ENCODE measurements around the gene DMWD. TPM values are rescaled to one million over a fixed set of nuclear protein-coding genes. Genes with fewer than 3 reads are reported as not detected.

Gene DMWD
- polyA plus RNA-seq, 1 donor (not counting 4 experiments of a cell fraction or from before 2014, with no cell fraction given) = 10.1 TPM

GRCh38 chr19:45784096-45784495, 8.5 kb downstream of the DMWD start:
- Histone ChIP-seq H3K79me2 (ENCODE audit: control insufficient read depth, insufficient read depth, low read length) (no peaks in the 10 kb centered on the region), H3K4me1 (ENCODE audit: control insufficient read depth, extremely low read depth, insufficient read depth, low read length) (peaks cover 28% of the 10 kb centered on the region), H3K9ac (ENCODE audit: control insufficient read depth, extremely low read depth, insufficient read depth, low read length) (no peak overlapping the region), H3K36me3 (ENCODE audit: control insufficient read depth in 2 of 2, extremely low read depth in 1 of 2, insufficient read depth in 2 of 2, low read length in 2 of 2) (peaks cover 7 to 29% of the 10 kb centered on the region in 2 experiments), H2AFZ (ENCODE audit: control insufficient read depth, low read length) (no peak overlapping the region), H3K27me3 (ENCODE audit: control insufficient read depth, extremely low read depth, insufficient read depth, low read length) (no peaks in the 10 kb centered on the region), H3K4me3 (ENCODE audit: control insufficient read depth in 2 of 3, extremely low read depth in 1 of 3, insufficient read depth in 2 of 3, low read depth in 1 of 3, low read length in 3 of 3) (no peak overlapping the region), H4K20me1 (ENCODE audit: control insufficient read depth, extremely low read depth, insufficient read depth, low read length) (peaks cover 13% of the 10 kb centered on the region), H3K4me2 (ENCODE audit: control insufficient read depth, extremely low read depth, insufficient read depth, low read depth, low read length) (no peak overlapping the region), H3K9me1 (ENCODE audit: control insufficient read depth, extremely low read depth, insufficient read depth, low read length) (no peaks in the 10 kb centered on the region), H3K9me3 (ENCODE audit: control insufficient read depth, low read depth, low read length) (no peaks in the 10 kb centered on the region), H3K27ac (ENCODE audit: control insufficient read depth, insufficient read depth, low read length) (no peak overlapping the region)
- DNase-seq (ENCODE audit: low read depth, low spot score) = no peak
- dilution Hi-C loops (cut with MboI; ENCODE audit: extremely low pct_ligation_motif_present, low sequenced_read_pairs) = no loop called here
- TF ChIP-seq CTCF (optimal IDR thresholded peaks at IDR 0.05 in 1 of 3, IDR thresholded peaks at IDR 0.05 in 1 of 3, conservative IDR thresholded peaks at IDR 0.05 in 1 of 3; ENCODE audit: extremely low read depth in 1 of 3, insufficient read depth in 2 of 3, low read length in 3 of 3) = no peak
- no peak for TF ChIP-seq EZH2 (IDR thresholded peaks at IDR 0.05; ENCODE audit: low read length)
- no peak for FAIRE-seq

GRCh38 chr19:45782820-45783785, 9.5 kb downstream of the DMWD start:
- Histone ChIP-seq H3K9me1 (ENCODE audit: control insufficient read depth, extremely low read depth, insufficient read depth, low read length) (no peaks in the 10 kb centered on the region), H3K79me2 (ENCODE audit: control insufficient read depth, insufficient read depth, low read length) (no peaks in the 10 kb centered on the region), H3K9me3 (ENCODE audit: control insufficient read depth, low read depth, low read length) (no peaks in the 10 kb centered on the region), H3K36me3 (ENCODE audit: control insufficient read depth in 2 of 2, extremely low read depth in 1 of 2, insufficient read depth in 2 of 2, low read length in 2 of 2) (peaks cover 8 to 26% of the 10 kb centered on the region in 2 experiments), H3K4me3 (ENCODE audit: control insufficient read depth in 2 of 3, extremely low read depth in 1 of 3, insufficient read depth in 2 of 3, low read depth in 1 of 3, low read length in 3 of 3) (no peak overlapping the region), H3K9ac (ENCODE audit: control insufficient read depth, extremely low read depth, insufficient read depth, low read length) (no peak overlapping the region), H3K27me3 (ENCODE audit: control insufficient read depth, extremely low read depth, insufficient read depth, low read length) (no peaks in the 10 kb centered on the region), H4K20me1 (ENCODE audit: control insufficient read depth, extremely low read depth, insufficient read depth, low read length) (peaks cover 13% of the 10 kb centered on the region), H2AFZ (ENCODE audit: control insufficient read depth, low read length) (no peak overlapping the region), H3K27ac (ENCODE audit: control insufficient read depth, insufficient read depth, low read length) (no peak overlapping the region), H3K4me2 (ENCODE audit: control insufficient read depth, extremely low read depth, insufficient read depth, low read depth, low read length) (no peak overlapping the region), H3K4me1 (ENCODE audit: control insufficient read depth, extremely low read depth, insufficient read depth, low read length) (peaks cover 33% of the 10 kb centered on the region)
- dilution Hi-C loops (cut with MboI; ENCODE audit: extremely low pct_ligation_motif_present, low sequenced_read_pairs) = no loop called here
- FAIRE-seq (peak; percentile 5), DNase-seq (ENCODE audit: low read depth, low spot score) (no peak)
- TF ChIP-seq EZH2 (IDR thresholded peaks at IDR 0.05; ENCODE audit: low read length) = no peak
- no peak for TF ChIP-seq CTCF (optimal IDR thresholded peaks at IDR 0.05 in 1 of 3, IDR thresholded peaks at IDR 0.05 in 1 of 3, conservative IDR thresholded peaks at IDR 0.05 in 1 of 3; ENCODE audit: extremely low read depth in 1 of 3, insufficient read depth in 2 of 3, low read length in 3 of 3)
